Measurements from ENCODE around the gene ZFP36.

The ZFP36 gene

GRCh38 chr19:39412867-39413271 is 6.2 kb downstream of the ZFP36 start:
- Histone ChIP-seq H3K4me1 (ENCODE audit: control insufficient read depth, low read length) (peaks cover 42% of the 10 kb centered on the region), H3K27ac (ENCODE audit: low read depth, low read length) (peak overlapping the region; percentile 70), H3K36me3 (ENCODE audit: control insufficient read depth, low read length) (peaks cover 26% of the 10 kb centered on the region), H3K9me3 (ENCODE audit: control insufficient read depth, insufficient read depth, low read length) (no peaks in the 10 kb centered on the region), H3K9me2 (replicated peaks; ENCODE audit: control insufficient read depth, low read length) (no peaks in the 10 kb centered on the region), H4K20me1 (ENCODE audit: control insufficient read depth, insufficient read depth, low read depth, low read length) (peaks cover 11% of the 10 kb centered on the region), H3K79me2 (ENCODE audit: control insufficient read depth, low read length) (peaks cover 44% of the 10 kb centered on the region), H3K27me3 (ENCODE audit: control insufficient read depth, low read length) (no peaks in the 10 kb centered on the region), H3K4me2 (ENCODE audit: low read length) (peak overlapping the region; percentile 83), H3K4me3 (ENCODE audit: low read length) (peak overlapping the region; percentile 88), H3F3A (ENCODE audit: control insufficient read depth, insufficient read depth) (peaks cover 29% of the 10 kb centered on the region)
- TF ChIP-seq CTCF (IDR thresholded peaks at IDR 0.05; ENCODE audit: low read depth, low read length, poor library complexity, severe bottlenecking) (peak; percentile 24), EZH2phosphoT487 (IDR thresholded peaks at IDR 0.05; ENCODE audit: borderline replicate concordance, low read length) (no peak)

GRCh38 chr19:39413272-39413910 is 6.7 kb downstream of the ZFP36 start:
- Histone ChIP-seq H3K79me2 (ENCODE audit: control insufficient read depth, low read length) (peaks cover 39% of the 10 kb centered on the region), H3K4me3 (ENCODE audit: low read length) (peak overlapping the region; percentile 88), H3K4me2 (ENCODE audit: low read length) (peak overlapping the region; percentile 83), H3K27ac (ENCODE audit: low read depth, low read length) (peak overlapping the region; percentile 70), H3K27me3 (ENCODE audit: control insufficient read depth, low read length) (no peaks in the 10 kb centered on the region), H4K20me1 (ENCODE audit: control insufficient read depth, insufficient read depth, low read depth, low read length) (peaks cover 6% of the 10 kb centered on the region; the same call in 1 of the 2 replicates), H3K9me2 (replicated peaks; ENCODE audit: control insufficient read depth, low read length) (no peaks in the 10 kb centered on the region), H3K4me1 (ENCODE audit: control insufficient read depth, low read length) (peaks cover 42% of the 10 kb centered on the region), H3K9me3 (ENCODE audit: control insufficient read depth, insufficient read depth, low read length) (no peaks in the 10 kb centered on the region), H3F3A (ENCODE audit: control insufficient read depth, insufficient read depth) (peaks cover 28% of the 10 kb centered on the region), H3K36me3 (ENCODE audit: control insufficient read depth, low read length) (peaks cover 21% of the 10 kb centered on the region)
- TF ChIP-seq EZH2phosphoT487 (IDR thresholded peaks at IDR 0.05; ENCODE audit: borderline replicate concordance, low read length) = no peak
- TF ChIP-seq CTCF (IDR thresholded peaks at IDR 0.05; ENCODE audit: low read depth, low read length, poor library complexity, severe bottlenecking) = no peak

GRCh38 chr19:39413911-39414608 is 7.4 kb downstream of the ZFP36 start:
- no peaks in the 10 kb centered on the region for H3K9me2 ChIP-seq (replicated peaks; ENCODE audit: control insufficient read depth, low read length)
- no peaks in the 10 kb centered on the region for H3K27me3 ChIP-seq (ENCODE audit: control insufficient read depth, low read length)
- peaks cover 22% of the 10 kb centered on the region for H3F3A ChIP-seq (ENCODE audit: control insufficient read depth, insufficient read depth)
- peaks cover 37% of the 10 kb centered on the region for H3K4me1 ChIP-seq (ENCODE audit: control insufficient read depth, low read length)
- peaks cover 5% of the 10 kb centered on the region; the same call in 1 of the 2 replicates for H4K20me1 ChIP-seq (ENCODE audit: control insufficient read depth, insufficient read depth, low read depth, low read length)
- peak; percentile 35 for TF ChIP-seq CTCF (IDR thresholded peaks at IDR 0.05; ENCODE audit: low read depth, low read length, poor library complexity, severe bottlenecking)
- TF ChIP-seq EZH2phosphoT487 (IDR thresholded peaks at IDR 0.05; ENCODE audit: borderline replicate concordance, low read length) = no peak
- H3K79me2 ChIP-seq (ENCODE audit: control insufficient read depth, low read length) = peaks cover 33% of the 10 kb centered on the region
- H3K27ac ChIP-seq (ENCODE audit: low read depth, low read length) = 0 out of 2 replicates have a peak overlapping the region, but pooled peaks have one; percentile 70
- H3K36me3 ChIP-seq (ENCODE audit: control insufficient read depth, low read length) = peaks cover 20% of the 10 kb centered on the region
- peak overlapping the region; percentile 83 for H3K4me2 ChIP-seq (ENCODE audit: low read length)
- H3K9me3 ChIP-seq (ENCODE audit: control insufficient read depth, insufficient read depth, low read length) = no peaks in the 10 kb centered on the region
- H3K4me3 ChIP-seq (ENCODE audit: low read length) = peak overlapping the region; percentile 88
